ENCODE data around the gene MAPRE3.
"Not testable (repeated sequence)": the region's sequence is repeated elsewhere in the genome, so short reads cannot be mapped to it uniquely, and the experiment has no call there.

Gene MAPRE3

DNA sequence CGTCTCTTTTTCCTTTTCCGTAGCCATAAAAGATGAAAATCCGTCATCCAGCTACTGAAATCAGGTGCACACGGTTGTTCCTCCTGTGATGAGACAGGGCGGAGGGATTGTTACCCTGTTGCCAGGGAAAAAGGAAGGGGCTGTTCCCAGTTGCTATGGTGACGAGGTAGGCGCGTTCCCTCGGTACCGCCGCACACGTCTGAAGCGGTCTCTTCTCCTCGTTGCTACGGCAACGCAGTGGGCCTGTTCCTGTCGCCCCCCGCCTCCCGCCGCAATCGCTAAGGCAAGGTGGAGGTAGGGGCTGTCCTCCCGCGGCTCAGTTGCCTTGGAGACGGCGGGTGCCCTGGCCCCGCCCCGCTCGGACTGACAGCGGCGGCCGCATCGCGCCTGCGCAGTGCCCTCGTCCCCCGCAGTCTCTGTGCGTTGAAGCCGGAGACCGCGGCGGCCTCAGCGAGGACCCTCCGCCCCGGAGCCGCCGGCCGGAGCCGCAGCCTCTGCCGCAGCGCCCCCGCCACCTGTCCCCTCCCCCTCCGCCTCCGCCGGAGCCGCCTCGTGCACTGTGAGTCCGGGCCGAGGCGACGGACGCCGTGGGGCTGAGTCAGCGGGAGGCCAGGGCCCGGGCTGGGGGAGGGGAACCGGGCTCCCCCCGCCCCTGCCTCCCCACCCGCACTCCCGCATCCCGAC is at the start of gene MAPRE3:
MAPRE3 (plus strand) TSS at position 394 of the 684 bp plus-strand sequence. CDS start 51,582 bp downstream, outside the sequence.
- DNase-seq (ENCODE audit: low spot score): peak; percentile 87

- no peak for DNase-seq (ENCODE audit: low spot score)
These were observed 49.1 kb upstream of the MAPRE3 start for GRCh38 chr2:26921323-26921722.

DNA sequence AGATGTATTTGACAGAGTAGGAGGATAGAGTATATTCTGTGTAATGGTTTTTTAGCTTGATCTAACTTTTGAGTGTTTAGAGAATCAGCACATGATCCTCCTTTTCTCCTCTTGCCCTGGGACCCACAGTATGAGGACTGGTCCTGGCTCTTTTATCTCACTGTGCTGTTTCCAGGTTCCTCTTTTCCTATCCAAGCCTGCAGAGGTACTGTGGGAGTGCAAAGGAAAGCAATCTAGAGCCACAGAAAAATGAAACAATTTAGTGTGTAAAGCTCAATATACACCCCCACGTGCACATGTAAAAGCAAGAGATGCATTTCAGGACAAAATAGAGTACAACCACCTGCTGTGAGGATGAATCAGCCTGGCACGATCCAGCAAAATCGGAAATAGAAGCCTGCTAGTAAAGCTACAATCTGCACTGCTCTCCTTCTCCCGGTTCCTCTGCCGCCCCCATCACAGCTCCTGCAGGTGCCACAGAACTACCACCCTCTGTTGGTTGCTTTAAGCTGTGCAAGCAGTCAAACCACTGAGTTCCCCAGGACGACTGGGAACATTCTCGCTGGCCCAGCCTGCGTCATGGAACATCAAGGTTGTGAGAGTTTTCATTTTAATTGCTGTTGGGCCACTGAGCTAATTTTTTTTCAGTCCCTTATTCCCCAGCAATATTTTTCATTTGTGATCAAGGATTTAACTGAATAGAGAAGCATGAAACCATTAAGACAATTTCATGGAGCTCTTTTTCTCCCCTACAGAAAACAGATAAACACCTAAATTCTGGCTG is 47.8 kb upstream of the MAPRE3 start:
- DNase-seq (ENCODE audit: low spot score): peak; percentile 73

DNA sequence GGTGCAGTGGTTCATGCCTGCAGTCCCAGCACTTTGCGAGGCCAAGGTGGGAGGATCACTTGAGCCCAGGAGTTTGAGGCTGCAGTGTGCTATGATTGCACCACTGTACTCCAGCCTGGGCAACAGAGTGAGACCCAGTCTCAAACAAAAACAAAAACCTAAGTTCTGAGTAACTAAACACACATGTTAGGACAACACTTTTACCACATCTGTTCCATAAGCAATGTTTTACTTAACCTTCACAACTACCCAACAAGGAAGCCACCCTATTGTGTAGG is 47.3 kb upstream of the MAPRE3 start:
- DNase-seq (ENCODE audit: low spot score): not testable (repeated sequence)

GRCh38 chr2:26924731-26925099 is 45.7 kb upstream of the MAPRE3 start:
- no peak for DNase-seq (ENCODE audit: low spot score)

DNA sequence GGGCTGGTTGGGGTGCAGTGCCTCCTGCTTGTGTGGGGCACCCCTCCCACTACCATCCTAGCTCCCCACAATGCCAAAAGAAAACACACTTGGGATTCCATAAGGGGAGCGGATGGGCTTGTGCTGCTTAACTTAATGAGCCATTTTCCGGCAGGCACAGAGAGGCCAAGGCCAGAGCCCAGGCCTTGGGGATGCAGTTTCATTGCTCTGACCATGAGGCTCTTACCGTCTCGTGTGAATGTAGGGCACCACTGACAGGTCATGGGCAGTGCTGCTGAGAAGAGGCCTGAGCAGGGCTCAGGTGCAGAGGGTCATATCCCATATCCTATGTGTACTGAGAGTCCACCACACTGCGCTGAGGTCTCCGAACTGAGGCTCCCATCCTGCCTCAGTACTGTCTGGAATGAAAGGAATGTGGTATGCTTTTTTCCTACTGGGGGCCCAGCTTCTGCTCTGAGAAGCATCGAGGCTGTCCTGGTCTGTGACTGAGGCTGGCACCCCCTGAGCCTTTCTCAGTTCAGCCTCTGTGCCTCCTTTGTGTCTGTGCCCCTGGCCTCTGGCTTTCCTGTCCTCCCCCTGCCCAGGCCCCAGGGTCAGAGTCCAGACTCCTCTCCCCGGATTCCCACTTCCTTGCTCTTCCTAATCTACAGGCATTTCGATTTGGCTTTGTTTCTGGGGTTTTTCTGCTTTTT is 45.2 kb upstream of the MAPRE3 start:
- DNase-seq (ENCODE audit: low spot score): no peak

DNA sequence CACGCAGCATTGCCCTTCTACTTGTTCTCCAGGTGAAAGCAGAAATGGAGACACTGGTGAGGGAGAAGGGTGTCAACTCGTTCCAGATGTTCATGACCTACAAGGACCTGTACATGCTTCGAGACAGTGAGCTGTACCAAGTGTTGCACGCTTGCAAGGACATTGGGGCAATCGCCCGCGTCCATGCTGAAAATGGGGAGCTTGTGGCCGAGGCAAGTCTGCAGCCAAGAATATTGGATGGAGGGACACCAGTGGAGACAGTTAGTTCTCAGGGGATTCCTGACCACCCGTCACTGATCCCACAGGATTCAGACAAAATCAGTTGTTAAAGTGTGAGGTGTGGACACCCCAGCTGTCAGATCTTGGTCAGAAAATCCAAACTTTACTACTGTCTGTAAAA is 43.2 kb upstream of the MAPRE3 start:
- DNase-seq (ENCODE audit: low spot score): no peak

DNA sequence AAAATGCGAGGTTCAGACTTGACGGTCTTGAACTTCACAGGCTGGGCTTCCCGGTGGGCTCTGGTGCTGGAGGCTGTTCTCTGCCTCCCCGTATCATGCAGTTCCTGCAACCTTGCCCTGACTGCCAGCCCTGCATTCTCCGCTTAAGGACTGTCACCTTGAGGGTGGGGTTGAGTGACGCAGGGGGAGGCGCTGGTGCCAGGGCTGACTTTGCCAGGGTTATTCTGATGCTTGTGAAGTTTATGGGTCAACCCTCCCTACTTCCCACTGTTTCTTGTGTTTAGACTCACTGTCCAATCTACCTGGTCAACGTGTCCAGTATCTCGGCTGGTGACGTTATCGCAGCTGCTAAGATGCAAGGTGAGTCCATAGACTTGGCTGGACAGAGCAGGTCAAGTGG is 37.5 kb upstream of the MAPRE3 start:
- no peak for DNase-seq (ENCODE audit: low spot score)

DNA sequence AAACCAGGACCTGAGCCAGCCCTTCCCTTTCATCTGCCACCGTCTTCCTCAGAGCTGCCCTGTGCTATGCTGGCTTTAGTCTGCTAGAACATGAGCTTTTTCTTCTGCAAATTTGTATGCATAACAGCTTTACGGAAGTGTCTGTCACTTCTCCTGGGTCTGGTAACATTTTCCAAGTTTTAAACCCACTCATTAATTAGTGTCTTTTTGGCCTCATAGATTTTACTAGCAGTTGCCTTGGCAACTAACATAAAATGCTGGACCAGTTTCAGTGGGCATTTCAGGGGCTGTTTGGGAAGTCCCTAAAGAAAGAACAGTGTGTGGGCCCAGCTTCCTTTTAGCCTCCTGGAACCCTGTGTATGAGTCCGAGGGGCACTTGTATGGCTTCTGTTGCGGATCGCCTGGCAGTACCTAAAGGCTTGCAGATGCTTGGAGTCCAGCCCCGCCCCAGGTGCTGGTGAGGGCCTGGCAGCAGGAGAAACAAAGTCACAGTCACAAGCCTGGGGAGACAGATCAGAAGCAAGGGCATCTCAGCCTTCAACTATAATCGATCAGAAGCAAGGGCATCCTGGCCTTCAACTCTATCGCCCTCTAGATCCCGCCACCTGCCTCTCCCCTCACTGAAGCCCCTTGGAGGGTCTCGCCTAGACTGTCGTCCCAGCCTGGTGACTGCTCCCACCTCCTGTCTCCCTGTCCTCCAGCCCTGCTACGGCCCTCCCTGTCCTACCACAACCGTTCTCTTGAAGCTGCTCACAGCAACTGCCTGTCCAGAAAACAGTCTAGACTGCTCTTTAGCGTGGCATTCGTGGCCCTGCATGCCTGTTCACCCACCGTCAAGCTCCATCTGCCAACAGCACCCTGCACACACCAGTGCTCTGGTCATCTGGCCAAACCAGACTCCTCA is 36.8 kb upstream of the MAPRE3 start:
- no peak for DNase-seq (ENCODE audit: low spot score)

DNA sequence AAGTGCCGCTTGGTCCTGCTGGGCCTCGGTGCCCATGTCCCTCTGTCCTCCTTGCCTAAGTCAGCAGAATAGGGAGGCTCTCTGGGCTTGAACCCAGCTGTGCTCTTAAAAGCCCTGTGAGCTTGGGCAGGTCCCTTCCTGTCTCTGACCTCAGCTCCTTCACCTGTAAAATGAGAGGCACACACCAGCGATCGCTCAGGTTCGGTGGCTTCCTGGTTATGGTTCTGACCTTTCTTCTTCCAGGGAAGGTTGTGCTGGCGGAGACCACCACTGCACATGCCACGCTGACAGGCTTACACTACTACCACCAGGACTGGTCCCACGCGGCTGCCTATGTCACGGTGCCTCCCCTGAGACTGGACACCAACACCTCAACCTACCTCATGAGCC is 36.1 kb upstream of the MAPRE3 start:
- DNase-seq (ENCODE audit: low spot score): no peak

DNA sequence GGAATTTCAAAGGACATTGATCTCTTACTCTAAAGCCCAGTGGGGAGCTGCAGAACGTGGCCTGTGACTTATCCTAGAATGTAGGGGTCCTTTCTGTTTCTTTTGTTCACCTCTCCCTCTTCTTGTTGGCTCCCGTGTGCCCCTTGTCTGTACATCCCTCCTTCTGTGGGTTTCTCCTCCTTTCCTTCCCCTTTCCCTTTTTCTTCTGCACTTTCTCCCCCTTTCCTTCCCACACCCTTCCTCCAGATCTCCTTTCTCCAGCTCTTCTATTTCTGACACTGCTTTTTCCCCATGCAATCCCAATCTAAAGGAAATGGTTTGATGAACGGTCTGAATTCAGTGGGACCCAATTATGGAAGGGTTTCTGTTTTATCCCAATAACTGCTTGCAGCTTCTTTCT is 35.5 kb upstream of the MAPRE3 start:
- no peak for DNase-seq (ENCODE audit: low spot score)

DNA sequence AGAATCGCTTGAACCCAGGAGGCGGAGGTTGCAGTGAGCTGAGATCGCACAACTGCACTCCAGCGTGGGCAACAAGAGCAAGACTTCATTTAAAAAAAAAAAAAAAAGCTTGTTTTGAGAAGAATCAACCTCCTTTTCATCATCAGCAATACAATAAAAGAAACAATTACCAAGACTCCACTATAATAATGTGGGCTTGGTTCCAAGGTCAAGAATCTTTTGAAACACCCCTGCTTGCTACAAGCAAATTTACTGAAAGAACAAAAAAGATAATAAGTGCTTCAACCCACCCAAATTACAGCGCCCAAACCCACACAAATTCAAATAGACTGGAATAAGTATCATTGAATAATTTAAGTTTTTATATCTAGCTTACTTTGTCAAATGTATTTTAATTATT is 33.6 kb upstream of the MAPRE3 start:
- DNase-seq (ENCODE audit: low spot score): no peak

DNA sequence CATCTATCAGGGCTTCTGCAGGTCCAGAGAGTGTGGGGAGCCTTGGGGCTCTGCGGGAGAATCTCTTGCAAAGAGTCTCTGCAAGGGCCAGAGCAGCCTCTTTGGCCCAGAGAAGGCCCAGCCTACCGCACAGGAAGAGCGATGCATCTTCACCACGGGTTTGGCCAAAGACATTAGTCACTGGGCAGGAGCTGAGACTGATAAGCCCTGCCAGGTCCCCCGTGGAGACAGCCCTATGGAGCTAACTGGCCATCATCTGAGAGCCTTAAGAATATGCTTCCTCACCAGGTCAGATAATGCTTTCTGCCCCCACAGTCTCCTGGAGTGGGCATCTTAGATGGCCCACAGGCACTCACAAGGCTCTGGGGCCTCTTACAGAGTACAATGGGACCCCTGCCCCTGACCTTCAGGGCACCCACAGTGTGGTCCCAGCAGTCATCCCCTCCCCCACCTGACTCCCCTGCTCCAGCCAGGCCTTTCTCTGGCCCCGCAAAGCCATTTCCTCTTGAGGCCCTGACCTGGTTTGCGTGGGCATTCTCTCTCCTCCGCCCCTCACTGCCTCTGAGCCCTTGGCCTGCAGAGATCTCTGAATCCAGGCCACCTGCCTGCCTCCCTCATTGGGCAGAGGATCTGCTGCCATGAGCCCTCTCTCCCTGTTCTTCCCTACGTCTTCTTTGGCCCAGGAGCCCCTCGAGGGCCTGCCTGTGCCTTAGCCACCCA is 31.9 kb upstream of the MAPRE3 start:
- DNase-seq (ENCODE audit: low spot score): no peak

- no peak for DNase-seq (ENCODE audit: low spot score)
These were observed 30.4 kb upstream of the MAPRE3 start for GRCh38 chr2:26940001-26940400.

- DNase-seq (ENCODE audit: low spot score): no peak
These were observed 29.0 kb upstream of the MAPRE3 start for GRCh38 chr2:26941486-26941885.

- DNase-seq (ENCODE audit: low spot score): peak; percentile 66
These were observed 27.7 kb upstream of the MAPRE3 start for GRCh38 chr2:26942543-26943295.

GRCh38 chr2:26945991-26946750 is 24.3 kb upstream of the MAPRE3 start:
- DNase-seq (ENCODE audit: low spot score): no peak

- DNase-seq (ENCODE audit: low spot score): no peak
These were observed 23.3 kb upstream of the MAPRE3 start for GRCh38 chr2:26946841-26947784.

- DNase-seq (ENCODE audit: low spot score): no peak
These were observed 21.6 kb upstream of the MAPRE3 start for GRCh38 chr2:26948800-26949199.
